B cell (primary cell): ENCODE results near the gene MYH7B. TPM values are rescaled to one million over a fixed set of nuclear protein-coding genes. Genes with fewer than 3 reads are reported as not detected.
A peak's percentile ranks its signal among the peaks of the same experiment; 100 is the strongest.

ENCODE experiments used
- ATAC-seq: fragments of 200-7000 bp; cut with Tn5 transposase; one replicate; pipeline ENCODE4 v1.10.0; 2021; ENCODE audit warnings: low read depth, mild to moderate bottlenecking, moderate number of reproducible peaks, moderate library complexity
- CTCF ChIA-PET: fragments of 350-600 bp; sonication (Branson Sonifier 250); formaldehyde crosslinking; loops from one replicate; lab custom pipeline; 2021; ENCODE audit warnings: antibody characterized with exemption, inconsistent platforms; lab: Charles Lee
- POLR2A ChIA-PET: fragments of 350-600 bp; sonication (Branson Sonifier 250); formaldehyde crosslinking; loops from one replicate; lab custom pipeline; 2021; ENCODE audit warnings: antibody characterized with exemption; lab: Charles Lee
- DNase-seq: peaks from one replicate; pipeline ENCODE4 v3.0.0; 2013
- H2AFZ ChIP-seq: 2 replicates; pipeline ENCODE4 v1.6.1; 2012; ENCODE audit warnings: mild to moderate bottlenecking, low read depth, low read length; ENCODE audit not compliant: insufficient read depth, poor library complexity, severe bottlenecking
- H3K27ac ChIP-seq, 2 donors: 1 replicate in 1 of 2; 2 replicates in 1 of 2; pipeline ENCODE4 v1.5.1; 2012 to 2013; ENCODE audit warnings: low read length in 2 of 2, mild to moderate bottlenecking in 2 of 2, moderate library complexity in 1 of 2
- H3K27me3 ChIP-seq, 4 experiments: fragments of 200-600 bp in 1 of 4; sonication (generic) in 1 of 4; replicated peaks in 1 of 4; 1 replicate in 2 of 4; 2 replicates in 2 of 4; pipeline versions ENCODE4 v1.6.1 to v1.7.0; 2013 to 2016; ENCODE audit warnings: low read length in 3 of 4, mild to moderate bottlenecking in 2 of 4, mixed read lengths in 1 of 4, moderate library complexity in 1 of 4; ENCODE audit not compliant: insufficient read depth in 4 of 4, control insufficient read depth in 3 of 4; ENCODE audit errors: control extremely low read depth in 1 of 4
- H3K36me3 ChIP-seq, 2 experiments: replicated peaks in 1 of 2; 1 replicate in 1 of 2; 2 replicates in 1 of 2; pipeline versions ENCODE4 v1.6.1 to v1.7.1; 2013; ENCODE audit warnings: low read length in 1 of 2; ENCODE audit not compliant: insufficient read depth in 2 of 2, control insufficient read depth in 1 of 2; ENCODE audit errors: control extremely low read depth in 1 of 2, extremely low read depth in 1 of 2
- H3K4me1 ChIP-seq, 2 donors: fragments of 200-600 bp in 1 of 2; sonication (generic) in 1 of 2; 1 replicate in 1 of 2; 2 replicates in 1 of 2; pipeline versions ENCODE4 v1.5.1 to v1.6.1; 2013 to 2017; ENCODE audit warnings: low read length in 2 of 2; ENCODE audit not compliant: control insufficient read depth in 2 of 2, insufficient read depth in 2 of 2
- H3K4me2 ChIP-seq: replicated peaks from 2 replicates; pipeline ENCODE3; 2012; ENCODE audit warnings: mild to moderate bottlenecking, low read depth, low read length; ENCODE audit not compliant: poor library complexity, severe bottlenecking
- H3K4me3 ChIP-seq, 5 experiments: fragments of 200-600 bp in 1 of 5; sonication (generic) in 1 of 5; 1 replicate in 3 of 5; 2 replicates in 2 of 5; pipeline versions ENCODE4 v1.5.1 to v1.7.0; 2011 to 2016; ENCODE audit warnings: low read length in 4 of 5, mild to moderate bottlenecking in 4 of 5, low read depth in 2 of 5, control low read depth in 1 of 5, moderate library complexity in 1 of 5; ENCODE audit not compliant: insufficient read depth in 1 of 5; ENCODE audit errors: control extremely low read depth in 1 of 5, extremely low read depth in 1 of 5
- H3K79me2 ChIP-seq: fragments of 200-600 bp; sonication (generic); one replicate; pipeline ENCODE4 v1.6.0; 2016; ENCODE audit warnings: low read length; ENCODE audit not compliant: control insufficient read depth, insufficient read depth
- H3K9ac ChIP-seq: fragments of 200-600 bp; sonication (generic); 2 replicates; pipeline ENCODE4 v1.6.1; 2017; ENCODE audit warnings: mild to moderate bottlenecking, low read length, moderate library complexity
- H3K9me3 ChIP-seq, 3 donors: one replicate each; pipeline versions ENCODE4 v1.6.1 to v1.7.1; 2013; ENCODE audit warnings: low read length in 2 of 3; ENCODE audit not compliant: control insufficient read depth in 2 of 3, insufficient read depth in 1 of 3; ENCODE audit errors: control extremely low read depth in 1 of 3
- H4K20me1 ChIP-seq: 2 replicates; pipeline ENCODE4 v1.6.0; 2012; ENCODE audit warnings: mild to moderate bottlenecking, low read length; ENCODE audit not compliant: insufficient read depth, control insufficient read depth, poor library complexity, severe bottlenecking
- H3K27ac Mint-ChIP-seq: one replicate; pipeline ENCODE4 v1.8.0; 2021; ENCODE audit warnings: mixed read lengths
- H3K27me3 Mint-ChIP-seq: one replicate; pipeline ENCODE4 v1.8.0; 2021; ENCODE audit warnings: mixed read lengths
- H3K4me1 Mint-ChIP-seq: one replicate; pipeline ENCODE4 v1.8.0; 2021; ENCODE audit warnings: mixed read lengths
- H3K4me3 Mint-ChIP-seq: one replicate; pipeline ENCODE4 v1.8.0; 2021; ENCODE audit warnings: mixed read lengths
- H3K9me3 Mint-ChIP-seq: one replicate; pipeline ENCODE4 v1.8.0; 2022; ENCODE audit warnings: mixed read lengths; ENCODE audit not compliant: insufficient read depth
- CTCF ChIP-seq: fragments of 200-600 bp; IDR thresholded peaks from one replicate; pipeline ENCODE4 v1.8.0; 2022; ENCODE audit warnings: antibody characterized with exemption, mild to moderate bottlenecking
- EZH2 ChIP-seq: IDR thresholded peaks from 2 replicates; pipeline ENCODE4 v1.6.1; 2012; ENCODE audit warnings: borderline replicate concordance, low read depth, mild to moderate bottlenecking, moderate library complexity, low read length; ENCODE audit not compliant: insufficient read depth, poor library complexity, severe bottlenecking
- WGBS: methylation state at CpG from one replicate; pipeline ENCODE4 v1.1.5; 2013; ENCODE audit warnings: missing lambda C conversion rate; ENCODE audit not compliant: insufficient coverage; 5-methylcytosine and 5-hydroxymethylcytosine counted together
- intact Hi-C: fragments of 100-400 bp; cut with micrococcal nuclease; formaldehyde crosslinking; loops from one replicate; pipeline ENCODE4 v1.10.0; 2022
- polyA plus RNA-seq: library from polyadenylated mRNA; depleted of rRNA; stranded (reverse); fragments of >200 nt; gene quantifications from 2 replicates; pipeline ENCODE4 v1.2.3, GENCODE V29; 2012
- total RNA-seq, 2 donors: library from RNA; stranded (reverse); fragments of 120-200 nt in 1 of 2; gene quantifications; 1 replicate in 1 of 2; 2 replicates in 1 of 2; pipeline versions ENCODE4 v1.2.3 to v1.2.4, GENCODE V29; 2013 to 2022

Gene MYH7B
- total and polyA plus RNA-seq, 2 donors (not counting 1 experiment from before 2014, with no cell fraction given), result 0.79 to 1.2 TPM

DNA sequence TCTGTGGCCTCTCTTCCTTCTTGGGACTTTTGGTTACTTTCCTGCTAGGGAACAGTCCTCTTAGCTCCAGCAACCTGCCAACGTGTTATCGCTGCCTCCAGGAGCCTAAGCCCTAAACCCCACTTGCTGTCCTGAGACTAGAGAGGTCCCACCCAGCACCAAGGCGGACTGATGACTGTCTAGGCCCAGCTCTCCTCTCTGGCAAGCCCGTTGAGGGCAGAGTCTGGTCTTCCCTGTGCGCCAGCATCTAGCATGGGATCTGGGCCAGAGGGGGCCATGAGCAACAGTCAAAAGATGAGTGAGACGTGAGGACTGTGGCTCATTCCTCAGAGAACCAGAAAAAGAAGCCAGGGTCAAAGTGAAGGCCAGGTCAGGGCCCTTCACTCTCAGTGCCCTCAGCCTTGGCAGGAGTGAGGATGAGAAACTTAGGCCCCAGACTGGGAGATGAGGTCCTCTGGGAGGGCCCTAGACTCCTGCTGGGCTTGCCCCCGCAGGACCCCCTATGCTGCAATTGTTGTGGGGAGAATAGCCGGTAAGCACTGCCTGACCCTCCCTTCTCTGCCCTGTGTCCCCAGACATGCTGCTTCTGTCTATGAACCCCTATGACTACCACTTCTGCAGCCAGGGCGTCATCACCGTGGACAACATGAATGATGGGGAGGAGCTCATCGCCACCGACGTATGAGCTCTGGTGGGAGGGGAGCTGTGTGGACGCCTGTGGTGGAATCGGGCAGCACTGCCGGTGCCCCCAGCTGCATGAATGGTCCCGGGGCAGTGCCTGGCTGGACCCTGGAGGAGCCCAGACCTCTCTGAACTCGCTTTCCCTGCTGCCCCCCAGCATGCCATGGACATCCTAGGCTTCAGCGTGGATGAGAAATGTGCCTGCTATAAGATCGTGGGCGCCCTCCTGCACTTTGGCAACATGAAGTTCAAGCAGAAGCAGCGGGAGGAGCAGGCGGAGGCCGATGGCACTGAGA, 30.9 kb downstream of the MYH7B start:
- Mint-ChIP-seq H3K4me1 (no peaks in the 10 kb centered on the region), H3K9me3 (no peaks in the 10 kb centered on the region), H3K27ac (peak overlapping the region; percentile 10), H3K27me3 (peaks cover 22% of the 10 kb centered on the region), H3K4me3 (no peak overlapping the region)
- H3K4me3 ChIP-seq, result no peak overlapping the region
- no peak overlapping the region for H3K4me2 ChIP-seq
- no peaks in the 10 kb centered on the region for H3K9me3 ChIP-seq
- TF ChIP-seq CTCF (no peak), EZH2 (no peak)
- no peak overlapping the region for H2AFZ ChIP-seq
- H3K4me1 ChIP-seq, result no peaks in the 10 kb centered on the region
- ATAC-seq, result no peak
- H3K27ac ChIP-seq, result no peak overlapping the region
- intact Hi-C loops, result no loop called here
- no peaks in the 10 kb centered on the region for H3K36me3 ChIP-seq
- no peak for DNase-seq
- H3K9ac ChIP-seq, result no peak overlapping the region
- no peaks in the 10 kb centered on the region for H4K20me1 ChIP-seq
- no peaks in the 10 kb centered on the region for H3K79me2 ChIP-seq
- 86% methylated on average over 22 of the region's 24 CpGs for WGBS
- peaks cover 0 to 13% (median 8%) of the 10 kb centered on the region in 4 experiments for H3K27me3 ChIP-seq
- POLR2A ChIA-PET, result no interaction called here
- CTCF ChIA-PET, result no interaction called here
